ENCODE results near the gene GLYR1. TPM values are rescaled to one million over a fixed set of nuclear protein-coding genes. Genes with fewer than 3 reads are reported as not detected.

The GLYR1 gene
- total and polyA plus RNA-seq, 9 of the 15 experiments (the other 6 are each of a cell fraction or from before 2014, with no cell fraction given): 6.7 to 99.2 (median 60.2) TPM

- in situ Hi-C loops (cut with MboI): no loop called here
- Histone ChIP-seq H3K4me2 (ENCODE audit: insufficient read depth, low read length) (peak overlapping the region; percentile 27; the same call in 1 of the 2 replicates), H3K9ac (ENCODE audit: insufficient read depth in 1 of 2, low read depth in 2 of 2, low read length in 2 of 2) (peak overlapping the region in 1 of 2 experiments; percentile 74; a peak in 3 of 4 replicates), H3K79me2 (ENCODE audit: control insufficient read depth, insufficient read depth, low read length) (peaks cover 6% of the 10 kb centered on the region; the same call in 2 of the 3 replicates), H3K9me1 (ENCODE audit: control insufficient read depth, insufficient read depth, low read length) (no peaks in the 10 kb centered on the region), H3K36me3 (ENCODE audit: control insufficient read depth, insufficient read depth, low read length) (peaks cover 55% of the 10 kb centered on the region), H3K9me3 (replicated peaks; ENCODE audit: control insufficient read depth, insufficient read depth, low read depth, low read length) (no peaks in the 10 kb centered on the region), H2AFZ (ENCODE audit: low read depth, low read length) (no peak overlapping the region), H3K4me3 (no peak overlapping the region), H3K27ac (ENCODE audit: extremely low read depth, low read depth, low read length) (peak overlapping the region; percentile 35), H3K27me3 (ENCODE audit: control insufficient read depth in 2 of 2, insufficient read depth in 2 of 2, low read length in 2 of 2) (no peaks in the 10 kb centered on the region), H3K4me1 (replicated peaks in 1 of 2; ENCODE audit: control insufficient read depth in 2 of 2, insufficient read depth in 2 of 2, low read length in 2 of 2) (peaks cover 35 to 62% of the 10 kb centered on the region in 2 experiments), H4K20me1 (replicated peaks; ENCODE audit: control insufficient read depth, insufficient read depth, low read length) (no peaks in the 10 kb centered on the region; the same call in 1 of the 2 replicates)
- no peak for ATAC-seq
- ChIA-PET CTCF (ENCODE audit: low intra/inter-chr PET ratio) (no interaction called here), POLR2A (interaction anchor here (0.6 to 2.6 kb wide), 7 partner anchors 9 to 137 kb away, joined by 3 to 9 read pairs (median 3); no protein-coding TSS in a partner anchor)
- TSS peak; percentile 79 for BruUV-seq (replicated peaks)
- 53% methylated on average over 24 of the region's 26 CpGs for WGBS (ENCODE audit: insufficient coverage, low coverage, missing lambda C conversion rate)
- FAIRE-seq: peak; percentile 40
- DNase-seq (ENCODE audit: extremely low read depth in 1 of 4, low spot score in 3 of 4): no peak
- intact Hi-C loops (cut with micrococcal nuclease): loop anchor here (2.0 to 5.0 kb wide), 3 partner anchors 35 to 87 kb away; partner anchors contain the start of genes GLYR1 and UBN1
- TF ChIP-seq THRA (IDR thresholded peaks at IDR 0.05) (no peak), NEUROD1 (IDR thresholded peaks at IDR 0.05; ENCODE audit: borderline replicate concordance, low read depth, low read length, partially characterized antibody) (no peak), ZFX (CRISPR knock-in tag; IDR thresholded peaks at IDR 0.05) (peak; percentile 21; the same call in 1 of the 2 replicates), CEBPG (CRISPR knock-in tag; IDR thresholded peaks at IDR 0.05) (no peak), CEBPG (tag; conservative IDR thresholded peaks at IDR 0.05 in 1 of 2, IDR thresholded peaks at IDR 0.05 in 1 of 2) (no peak), RBBP5 (IDR thresholded peaks at IDR 0.05; ENCODE audit: borderline replicate concordance, insufficient read depth, low read length, poor library complexity, severe bottlenecking) (peak; percentile 37), SMAD4 (CRISPR knock-in tag; conservative IDR thresholded peaks at IDR 0.05) (peak; percentile 64; the same call in 1 of the 2 replicates), POLR2AphosphoS5 (IDR thresholded peaks at IDR 0.05; ENCODE audit: control insufficient read depth, insufficient read depth, low read depth, low read length) (peak; percentile 1; the same call in 1 of the 2 replicates), MAFG (tag; conservative IDR thresholded peaks at IDR 0.05) (no peak), NFIX (CRISPR knock-in tag; IDR thresholded peaks at IDR 0.05; ENCODE audit: low read depth) (no peak), CHD2 (IDR thresholded peaks at IDR 0.05; ENCODE audit: low read depth, low read length) (no peak), RHOXF2B (CRISPR knock-in tag; conservative IDR thresholded peaks at IDR 0.05) (no peak), ZNF589 (CRISPR knock-in tag; IDR thresholded peaks at IDR 0.05; ENCODE audit: low read depth) (no peak), ZNF263 (CRISPR knock-in tag; IDR thresholded peaks at IDR 0.05; ENCODE audit: borderline replicate concordance) (peak; percentile 73)
- TF ChIP-seq, protein P1, sequence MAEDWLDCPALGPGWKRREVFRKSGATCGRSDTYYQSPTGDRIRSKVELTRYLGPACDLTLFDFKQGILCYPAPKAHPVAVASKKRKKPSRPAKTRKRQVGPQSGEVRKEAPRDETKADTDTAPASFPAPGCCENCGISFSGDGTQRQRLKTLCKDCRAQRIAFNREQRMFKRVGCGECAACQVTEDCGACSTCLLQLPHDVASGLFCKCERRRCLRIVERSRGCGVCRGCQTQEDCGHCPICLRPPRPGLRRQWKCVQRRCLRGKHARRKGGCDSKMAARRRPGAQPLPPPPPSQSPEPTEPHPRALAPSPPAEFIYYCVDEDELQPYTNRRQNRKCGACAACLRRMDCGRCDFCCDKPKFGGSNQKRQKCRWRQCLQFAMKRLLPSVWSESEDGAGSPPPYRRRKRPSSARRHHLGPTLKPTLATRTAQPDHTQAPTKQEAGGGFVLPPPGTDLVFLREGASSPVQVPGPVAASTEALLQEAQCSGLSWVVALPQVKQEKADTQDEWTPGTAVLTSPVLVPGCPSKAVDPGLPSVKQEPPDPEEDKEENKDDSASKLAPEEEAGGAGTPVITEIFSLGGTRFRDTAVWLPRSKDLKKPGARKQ (CRISPR knock-in tag; IDR thresholded peaks at IDR 0.05): no peak
- TF ChIP-seq, protein P2, sequence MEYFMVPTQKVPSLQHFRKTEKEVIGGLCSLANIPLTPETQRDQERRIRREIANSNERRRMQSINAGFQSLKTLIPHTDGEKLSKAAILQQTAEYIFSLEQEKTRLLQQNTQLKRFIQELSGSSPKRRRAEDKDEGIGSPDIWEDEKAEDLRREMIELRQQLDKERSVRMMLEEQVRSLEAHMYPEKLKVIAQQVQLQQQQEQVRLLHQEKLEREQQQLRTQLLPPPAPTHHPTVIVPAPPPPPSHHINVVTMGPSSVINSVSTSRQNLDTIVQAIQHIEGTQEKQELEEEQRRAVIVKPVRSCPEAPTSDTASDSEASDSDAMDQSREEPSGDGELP (CRISPR knock-in tag; IDR thresholded peaks at IDR 0.05; ENCODE audit: borderline replicate concordance): peak; percentile 45; the same call in 1 of the 2 replicates
Measured at GRCh38 chr16:4803898-4804762, 43.0 kb downstream of the GLYR1 start.

All from K562 (cell line).